ENCODE data around the gene PYHIN1.

PYHIN1 gene

GRCh38 chr1:158931055-158931737, at the start of gene PYHIN1:
Gene PYHIN1, plus strand, starts transcription at chr1:158931552. Its CDS starts 5,359 bp downstream, at chr1:158936911.
- peak within 1 kb of the TSS; percentile 32 to 33 for H3K27ac ChIP-seq (ENCODE audit: low read depth in 2 of 2, low read length in 2 of 2)

GRCh38 chr1:158893654-158894053, 37.7 kb upstream of the PYHIN1 start:
- Histone ChIP-seq H3K4me3 (ENCODE audit: low read length in 2 of 2) (no peak overlapping the region), H3K4me1 (ENCODE audit: control insufficient read depth in 2 of 2, insufficient read depth in 2 of 2, low read length in 2 of 2) (no peaks in the 10 kb centered on the region), H3K36me3 (ENCODE audit: control insufficient read depth in 2 of 2, insufficient read depth in 2 of 2, low read length in 2 of 2) (no peaks in the 10 kb centered on the region), H3K9ac (ENCODE audit: low read depth in 1 of 2, low read length in 2 of 2) (no peak overlapping the region), H3K9me3 (ENCODE audit: control insufficient read depth in 2 of 2, low read length in 2 of 2) (no peaks in the 10 kb centered on the region), H3K27me3 (ENCODE audit: control insufficient read depth in 2 of 2, insufficient read depth in 2 of 2, low read length in 2 of 2) (no peaks in the 10 kb centered on the region), H3K27ac (ENCODE audit: low read depth in 2 of 2, low read length in 2 of 2) (no peak overlapping the region)

More at GRCh38 chr1:158931055-158931737, at the start of gene PYHIN1:
- H3K9ac ChIP-seq (ENCODE audit: low read depth in 1 of 2, low read length in 2 of 2): peak within 1 kb of the TSS in 1 of 2 donors; percentile 3
- no peaks in the 10 kb centered on the region for H3K4me1 ChIP-seq (ENCODE audit: control insufficient read depth in 2 of 2, insufficient read depth in 2 of 2, low read length in 2 of 2)
- no peaks in the 10 kb centered on the region for H3K36me3 ChIP-seq (ENCODE audit: control insufficient read depth in 2 of 2, insufficient read depth in 2 of 2, low read length in 2 of 2)
- H3K9me3 ChIP-seq (ENCODE audit: control insufficient read depth in 2 of 2, low read length in 2 of 2): peaks cover 0 to 3% of the 10 kb centered on the region in 2 donors
- peak within 1 kb of the TSS in 1 of 2 donors; percentile 67 for H3K4me3 ChIP-seq (ENCODE audit: low read length in 2 of 2)
- H3K27me3 ChIP-seq (ENCODE audit: control insufficient read depth in 2 of 2, insufficient read depth in 2 of 2, low read length in 2 of 2): no peaks in the 10 kb centered on the region

GRCh38 chr1:158898722-158899121, 32.6 kb upstream of the PYHIN1 start:
- Histone ChIP-seq H3K4me3 (ENCODE audit: low read length in 2 of 2) (no peak overlapping the region), H3K9me3 (ENCODE audit: control insufficient read depth in 2 of 2, low read length in 2 of 2) (no peaks in the 10 kb centered on the region), H3K36me3 (ENCODE audit: control insufficient read depth in 2 of 2, insufficient read depth in 2 of 2, low read length in 2 of 2) (no peaks in the 10 kb centered on the region), H3K27ac (ENCODE audit: low read depth in 2 of 2, low read length in 2 of 2) (no peak overlapping the region), H3K4me1 (ENCODE audit: control insufficient read depth in 2 of 2, insufficient read depth in 2 of 2, low read length in 2 of 2) (no peaks in the 10 kb centered on the region), H3K9ac (ENCODE audit: low read depth in 1 of 2, low read length in 2 of 2) (no peak overlapping the region), H3K27me3 (ENCODE audit: control insufficient read depth in 2 of 2, insufficient read depth in 2 of 2, low read length in 2 of 2) (no peaks in the 10 kb centered on the region)

- H3K27ac ChIP-seq (ENCODE audit: low read depth in 2 of 2, low read length in 2 of 2): no peak overlapping the region
- H3K36me3 ChIP-seq (ENCODE audit: control insufficient read depth in 2 of 2, insufficient read depth in 2 of 2, low read length in 2 of 2): no peaks in the 10 kb centered on the region
- no peaks in the 10 kb centered on the region for H3K27me3 ChIP-seq (ENCODE audit: control insufficient read depth in 2 of 2, insufficient read depth in 2 of 2, low read length in 2 of 2)
- no peaks in the 10 kb centered on the region for H3K4me1 ChIP-seq (ENCODE audit: control insufficient read depth in 2 of 2, insufficient read depth in 2 of 2, low read length in 2 of 2)
- no peaks in the 10 kb centered on the region for H3K9me3 ChIP-seq (ENCODE audit: control insufficient read depth in 2 of 2, low read length in 2 of 2)
- no peak overlapping the region for H3K9ac ChIP-seq (ENCODE audit: low read depth in 1 of 2, low read length in 2 of 2)
- H3K4me3 ChIP-seq (ENCODE audit: low read length in 2 of 2): no peak overlapping the region
These were observed 29.7 kb upstream of the PYHIN1 start for GRCh38 chr1:158901623-158902022.

GRCh38 chr1:158916085-158916484, 15.3 kb upstream of the PYHIN1 start:
- no peaks in the 10 kb centered on the region for H3K36me3 ChIP-seq (ENCODE audit: control insufficient read depth in 2 of 2, insufficient read depth in 2 of 2, low read length in 2 of 2)
- no peaks in the 10 kb centered on the region for H3K4me1 ChIP-seq (ENCODE audit: control insufficient read depth in 2 of 2, insufficient read depth in 2 of 2, low read length in 2 of 2)
- peaks cover 0 to 4% of the 10 kb centered on the region in 2 donors for H3K9me3 ChIP-seq (ENCODE audit: control insufficient read depth in 2 of 2, low read length in 2 of 2)
- no peak overlapping the region for H3K9ac ChIP-seq (ENCODE audit: low read depth in 1 of 2, low read length in 2 of 2)
- no peak overlapping the region for H3K4me3 ChIP-seq (ENCODE audit: low read length in 2 of 2)
- no peak overlapping the region for H3K27ac ChIP-seq (ENCODE audit: low read depth in 2 of 2, low read length in 2 of 2)
- H3K27me3 ChIP-seq (ENCODE audit: control insufficient read depth in 2 of 2, insufficient read depth in 2 of 2, low read length in 2 of 2): no peaks in the 10 kb centered on the region

- H3K27me3 ChIP-seq (ENCODE audit: control insufficient read depth in 2 of 2, insufficient read depth in 2 of 2, low read length in 2 of 2): no peaks in the 10 kb centered on the region
- no peaks in the 10 kb centered on the region for H3K36me3 ChIP-seq (ENCODE audit: control insufficient read depth in 2 of 2, insufficient read depth in 2 of 2, low read length in 2 of 2)
- H3K9me3 ChIP-seq (ENCODE audit: control insufficient read depth in 2 of 2, low read length in 2 of 2): peaks cover 3% of the 10 kb centered on the region in 2 donors
- no peaks in the 10 kb centered on the region for H3K4me1 ChIP-seq (ENCODE audit: control insufficient read depth in 2 of 2, insufficient read depth in 2 of 2, low read length in 2 of 2)
- no peak overlapping the region for H3K4me3 ChIP-seq (ENCODE audit: low read length in 2 of 2)
- no peak overlapping the region for H3K9ac ChIP-seq (ENCODE audit: low read depth in 1 of 2, low read length in 2 of 2)
- H3K27ac ChIP-seq (ENCODE audit: low read depth in 2 of 2, low read length in 2 of 2): no peak overlapping the region
These were observed 6.7 kb upstream of the PYHIN1 start for GRCh38 chr1:158924677-158925076.

GRCh38 chr1:158930504-158930903, 848 bp upstream of the PYHIN1 start:
- Histone ChIP-seq H3K36me3 (ENCODE audit: control insufficient read depth in 2 of 2, insufficient read depth in 2 of 2, low read length in 2 of 2) (no peaks in the 10 kb centered on the region), H3K27ac (ENCODE audit: low read depth in 2 of 2, low read length in 2 of 2) (peak overlapping the region in 1 of 2 donors; percentile 33), H3K4me1 (ENCODE audit: control insufficient read depth in 2 of 2, insufficient read depth in 2 of 2, low read length in 2 of 2) (no peaks in the 10 kb centered on the region), H3K27me3 (ENCODE audit: control insufficient read depth in 2 of 2, insufficient read depth in 2 of 2, low read length in 2 of 2) (no peaks in the 10 kb centered on the region), H3K4me3 (ENCODE audit: low read length in 2 of 2) (no peak overlapping the region), H3K9me3 (ENCODE audit: control insufficient read depth in 2 of 2, low read length in 2 of 2) (peaks cover 0 to 3% of the 10 kb centered on the region in 2 donors), H3K9ac (ENCODE audit: low read depth in 1 of 2, low read length in 2 of 2) (no peak overlapping the region)

- peaks cover 0 to 3% of the 10 kb centered on the region in 2 donors for H3K9me3 ChIP-seq (ENCODE audit: control insufficient read depth in 2 of 2, low read length in 2 of 2)
- H3K27me3 ChIP-seq (ENCODE audit: control insufficient read depth in 2 of 2, insufficient read depth in 2 of 2, low read length in 2 of 2): no peaks in the 10 kb centered on the region
- H3K9ac ChIP-seq (ENCODE audit: low read depth in 1 of 2, low read length in 2 of 2): no peak overlapping the region
- no peaks in the 10 kb centered on the region for H3K4me1 ChIP-seq (ENCODE audit: control insufficient read depth in 2 of 2, insufficient read depth in 2 of 2, low read length in 2 of 2)
- H3K27ac ChIP-seq (ENCODE audit: low read depth in 2 of 2, low read length in 2 of 2): no peak overlapping the region
- peak overlapping the region in 1 of 2 donors; percentile 67 for H3K4me3 ChIP-seq (ENCODE audit: low read length in 2 of 2)
- no peaks in the 10 kb centered on the region for H3K36me3 ChIP-seq (ENCODE audit: control insufficient read depth in 2 of 2, insufficient read depth in 2 of 2, low read length in 2 of 2)
These were observed 819 bp downstream of the PYHIN1 start for GRCh38 chr1:158932171-158932570.

GRCh38 chr1:158933621-158934020, 2.3 kb downstream of the PYHIN1 start:
- no peaks in the 10 kb centered on the region for H3K27me3 ChIP-seq (ENCODE audit: control insufficient read depth in 2 of 2, insufficient read depth in 2 of 2, low read length in 2 of 2)
- no peak overlapping the region for H3K9ac ChIP-seq (ENCODE audit: low read depth in 1 of 2, low read length in 2 of 2)
- no peaks in the 10 kb centered on the region for H3K4me1 ChIP-seq (ENCODE audit: control insufficient read depth in 2 of 2, insufficient read depth in 2 of 2, low read length in 2 of 2)
- H3K9me3 ChIP-seq (ENCODE audit: control insufficient read depth in 2 of 2, low read length in 2 of 2): no peaks in the 10 kb centered on the region
- H3K27ac ChIP-seq (ENCODE audit: low read depth in 2 of 2, low read length in 2 of 2): no peak overlapping the region
- H3K4me3 ChIP-seq (ENCODE audit: low read length in 2 of 2): peak overlapping the region in 1 of 2 donors; percentile 26
- H3K36me3 ChIP-seq (ENCODE audit: control insufficient read depth in 2 of 2, insufficient read depth in 2 of 2, low read length in 2 of 2): no peaks in the 10 kb centered on the region

GRCh38 chr1:158939180-158939579, 7.8 kb downstream of the PYHIN1 start:
- no peak overlapping the region for H3K27ac ChIP-seq (ENCODE audit: low read depth in 2 of 2, low read length in 2 of 2)
- no peaks in the 10 kb centered on the region for H3K36me3 ChIP-seq (ENCODE audit: control insufficient read depth in 2 of 2, insufficient read depth in 2 of 2, low read length in 2 of 2)
- H3K9me3 ChIP-seq (ENCODE audit: control insufficient read depth in 2 of 2, low read length in 2 of 2): no peaks in the 10 kb centered on the region
- no peak overlapping the region for H3K4me3 ChIP-seq (ENCODE audit: low read length in 2 of 2)
- H3K4me1 ChIP-seq (ENCODE audit: control insufficient read depth in 2 of 2, insufficient read depth in 2 of 2, low read length in 2 of 2): no peaks in the 10 kb centered on the region
- no peaks in the 10 kb centered on the region for H3K27me3 ChIP-seq (ENCODE audit: control insufficient read depth in 2 of 2, insufficient read depth in 2 of 2, low read length in 2 of 2)
- no peak overlapping the region for H3K9ac ChIP-seq (ENCODE audit: low read depth in 1 of 2, low read length in 2 of 2)
